Smooth muscle cell (in vitro differentiated cells): Measurements from ENCODE around the gene GSTA3. TPM values are rescaled to one million over a fixed set of nuclear protein-coding genes. Genes with fewer than 3 reads are reported as not detected.
"Not testable (repeated sequence)": the region's sequence is repeated elsewhere in the genome, so short reads cannot be mapped to it uniquely, and the experiment has no call there.

ENCODE experiments used
- DNase-seq: peaks from one replicate; lab custom pipeline; 2025; ENCODE audit not compliant: unreplicated experiment; lab: John Stamatoyannopoulos, UW
- H2AFZ ChIP-seq: fragments of 200-600 bp; sonication (generic); 2 replicates; pipeline ENCODE4 v1.6.0; 2016; ENCODE audit warnings: antibody characterized with exemption, low read depth, mild to moderate bottlenecking
- H3F3A ChIP-seq: fragments of 200-600 bp; sonication (generic); 2 replicates; pipeline ENCODE4 v1.6.0; 2017; ENCODE audit warnings: antibody characterized with exemption, low read depth
- H3K27ac ChIP-seq: fragments of 200-600 bp; sonication (generic); 2 replicates; pipeline ENCODE4 v1.5.1; 2016; ENCODE audit warnings: low read depth, mild to moderate bottlenecking
- H3K27me3 ChIP-seq: fragments of 200-600 bp; sonication (generic); 2 replicates; pipeline ENCODE4 v1.6.1; 2016; ENCODE audit warnings: low read depth, mild to moderate bottlenecking
- H3K36me3 ChIP-seq: fragments of 200-600 bp; sonication (generic); 2 replicates; pipeline ENCODE4 v1.5.1; 2016; ENCODE audit warnings: low read depth
- H3K4me1 ChIP-seq: fragments of 200-600 bp; sonication (generic); 2 replicates; pipeline ENCODE4 v1.5.1; 2016; ENCODE audit warnings: low read depth
- H3K4me2 ChIP-seq: fragments of 200-600 bp; sonication (generic); 2 replicates; pipeline ENCODE4 v1.6.0; 2016; ENCODE audit warnings: mild to moderate bottlenecking
- H3K4me3 ChIP-seq: fragments of 200-600 bp; sonication (generic); 2 replicates; pipeline ENCODE4 v1.5.1; 2016; ENCODE audit warnings: mild to moderate bottlenecking
- H3K79me2 ChIP-seq: fragments of 200-600 bp; sonication (generic); 2 replicates; pipeline ENCODE4 v1.6.0; 2016; ENCODE audit warnings: low read depth, mild to moderate bottlenecking
- H3K9ac ChIP-seq: fragments of 200-600 bp; sonication (generic); 2 replicates; pipeline ENCODE4 v1.6.0; 2016; ENCODE audit warnings: low read depth
- H3K9me3 ChIP-seq: fragments of 200-600 bp; sonication (generic); replicated peaks from 2 replicates; pipeline ENCODE4 v1.5.1; 2016; ENCODE audit warnings: low read depth
- H4K20me1 ChIP-seq: fragments of 200-600 bp; sonication (generic); 2 replicates; pipeline ENCODE4 v1.6.0; 2016; ENCODE audit warnings: low read depth
- CTCF ChIP-seq: fragments of 200-600 bp; sonication (generic); IDR thresholded peaks from 2 replicates; pipeline ENCODE4 v1.5.1; 2017; ENCODE audit warnings: borderline replicate concordance, mild to moderate bottlenecking, antibody characterized with exemption; ENCODE audit not compliant: insufficient read depth, poor library complexity, severe bottlenecking
- WGBS: methylation state at CpG from one replicate; pipeline ENCODE4 v1.1.7; 2016; ENCODE audit warnings: low lambda C conversion rate; 5-methylcytosine and 5-hydroxymethylcytosine counted together
- polyA plus RNA-seq: library from polyadenylated mRNA; unstranded; fragments of >200 nt; fragmentation: Nextera tagmentation; extraction: Ambion mirVana; gene quantifications from 2 replicates; pipeline ENCODE4 v1.2.1, GENCODE V29; 2016
- total RNA-seq: library from RNA; depleted of rRNA; stranded (reverse); fragments of >200 nt; gene quantifications from 2 replicates; pipeline ENCODE4 v1.2.3, GENCODE V29; 2014

The GSTA3 gene
- total and polyA plus RNA-seq, 2 experiments from 2014 or later = not detected

GRCh38 chr6:52927451-52927850 lies 18.0 kb upstream of the GSTA3 start:
- Histone ChIP-seq H3K36me3 (no peaks in the 10 kb centered on the region), H3K9me3 (no peaks in the 10 kb centered on the region), H3K27me3 (no peaks in the 10 kb centered on the region), H3K9ac (no peak overlapping the region), H3K4me2 (peak overlapping the region; percentile 74), H3K4me1 (peaks cover 29% of the 10 kb centered on the region), H3K27ac (peak overlapping the region; percentile 73), H4K20me1 (no peaks in the 10 kb centered on the region), H2AFZ (peak overlapping the region; percentile 48), H3K4me3 (no peak overlapping the region), H3K79me2 (no peaks in the 10 kb centered on the region), H3F3A (peaks cover 12% of the 10 kb centered on the region)
- TF ChIP-seq CTCF = no peak
- WGBS = 35% methylated on average over 8 of the region's 8 CpGs
- DNase-seq = no peak

- no peak for DNase-seq
Measured at GRCh38 chr6:52925919-52926792, 16.7 kb upstream of the GSTA3 start.

GRCh38 chr6:52925042-52925441 lies 15.5 kb upstream of the GSTA3 start:
- no peak for TF ChIP-seq CTCF
- H3K4me1 ChIP-seq = peaks cover 31% of the 10 kb centered on the region
- H4K20me1 ChIP-seq = no peaks in the 10 kb centered on the region
- H3K79me2 ChIP-seq = no peaks in the 10 kb centered on the region
- H2AFZ ChIP-seq = no peak overlapping the region
- 79% methylated on average over 2 of the region's 2 CpGs for WGBS
- DNase-seq = no peak
- no peaks in the 10 kb centered on the region for H3K27me3 ChIP-seq
- H3K4me2 ChIP-seq = no peak overlapping the region
- H3K9me3 ChIP-seq = no peaks in the 10 kb centered on the region
- no peak overlapping the region for H3K4me3 ChIP-seq
- H3K9ac ChIP-seq = no peak overlapping the region
- H3F3A ChIP-seq = peaks cover 12% of the 10 kb centered on the region
- H3K36me3 ChIP-seq = no peaks in the 10 kb centered on the region
- H3K27ac ChIP-seq = no peak overlapping the region

More at GRCh38 chr6:52925919-52926792, 16.7 kb upstream of the GSTA3 start:
- TF ChIP-seq CTCF = no peak
- Histone ChIP-seq H3K4me1 (peaks cover 31% of the 10 kb centered on the region), H3K36me3 (no peaks in the 10 kb centered on the region), H3K4me3 (no peak overlapping the region), H3K79me2 (no peaks in the 10 kb centered on the region), H3K9ac (no peak overlapping the region), H4K20me1 (no peaks in the 10 kb centered on the region), H2AFZ (peak overlapping the region; percentile 21), H3K9me3 (no peaks in the 10 kb centered on the region), H3K27me3 (no peaks in the 10 kb centered on the region), H3K27ac (peak overlapping the region; percentile 73), H3K4me2 (peak overlapping the region; percentile 74), H3F3A (peaks cover 12% of the 10 kb centered on the region)
- WGBS = 44% methylated on average over 9 of the region's 9 CpGs

- 46% methylated on average over 2 of the region's 2 CpGs for WGBS
- not testable (repeated sequence) for H3K9me3 ChIP-seq, H3K79me2 ChIP-seq, H3K9ac ChIP-seq, DNase-seq, H4K20me1 ChIP-seq, H3K4me3 ChIP-seq, H3K36me3 ChIP-seq, H3K27me3 ChIP-seq, H2AFZ ChIP-seq, H3K27ac ChIP-seq, H3K4me2 ChIP-seq
- Histone ChIP-seq H3K4me1 (peaks cover 31% of the 10 kb centered on the region), H3F3A (peaks cover 12% of the 10 kb centered on the region)
Measured at GRCh38 chr6:52923689-52924088, 14.2 kb upstream of the GSTA3 start.
